HG03354 (cell line): ENCODE data around the gene NTN5.
"Not testable (repeated sequence)": the region's sequence is repeated elsewhere in the genome, so short reads cannot be mapped to it uniquely, and the experiment has no call there.

Source experiments
- ATAC-seq: cut with Tn5 transposase; IDR thresholded peaks from one replicate; pipeline ENCODE4 v1.9.1; 2021; ENCODE audit warnings: mild to moderate bottlenecking; ENCODE audit not compliant: unreplicated experiment, poor library complexity, severe bottlenecking

Gene NTN5

GRCh38 chr19:48702701-48703100 is 29.9 kb upstream of the NTN5 start:
- no peak for ATAC-seq

- ATAC-seq = no peak
These were observed 25.2 kb upstream of the NTN5 start for GRCh38 chr19:48698046-48698445.

GRCh38 chr19:48696353-48697010 is 23.7 kb upstream of the NTN5 start:
- ATAC-seq = no peak

GRCh38 chr19:48695743-48696352 is 23.0 kb upstream of the NTN5 start, which contains the start of gene FUT2:
Gene FUT2 (plus strand): TSS chr19:48695971. CDS start chr19:48702957, 6,986 bp downstream.
- no peak for ATAC-seq

GRCh38 chr19:48693629-48694028 is 20.8 kb upstream of the NTN5 start:
- not testable (repeated sequence) for ATAC-seq

- no peak for ATAC-seq
These were observed 16.6 kb upstream of the NTN5 start for GRCh38 chr19:48689449-48689848.

- no peak for ATAC-seq
These were observed 15.0 kb upstream of the NTN5 start for GRCh38 chr19:48687776-48688175.

- not testable (repeated sequence) for ATAC-seq
These were observed 13.8 kb upstream of the NTN5 start for GRCh38 chr19:48686637-48687036.

- ATAC-seq = no peak
These were observed 13.3 kb upstream of the NTN5 start for GRCh38 chr19:48686088-48686487.

GRCh38 chr19:48685583-48685982 is 12.8 kb upstream of the NTN5 start:
- no peak for ATAC-seq

GRCh38 chr19:48683349-48683748 is 10.5 kb upstream of the NTN5 start:
- ATAC-seq = no peak

GRCh38 chr19:48681127-48681470 is 8.3 kb upstream of the NTN5 start:
- no peak for ATAC-seq

GRCh38 chr19:48680436-48681126 is 7.8 kb upstream of the NTN5 start:
- ATAC-seq = no peak

GRCh38 chr19:48680006-48680405 is 7.2 kb upstream of the NTN5 start:
- ATAC-seq = not testable (repeated sequence)

- ATAC-seq = no peak
These were observed 5.4 kb upstream of the NTN5 start for GRCh38 chr19:48678201-48678600.

GRCh38 chr19:48676887-48677286 is 4.1 kb upstream of the NTN5 start:
- no peak for ATAC-seq

- no peak for ATAC-seq
These were observed 3.7 kb upstream of the NTN5 start for GRCh38 chr19:48676487-48676886.

- no peak for ATAC-seq
These were observed 2.4 kb upstream of the NTN5 start for GRCh38 chr19:48674921-48675824.

- ATAC-seq = no peak
These were observed 1.5 kb upstream of the NTN5 start for GRCh38 chr19:48674216-48674809.
